Thyroid gland (tissue), 4 donors: ENCODE measurements around the gene FHIT.

Experiments
- POLR2A ChIP-seq, 2 donors: fragments of 450-650 bp; IDR thresholded peaks; one replicate each; pipeline ENCODE4 v1.6.1; 2017; ENCODE audit warnings: antibody characterized with exemption in 2 of 2, mild to moderate bottlenecking in 2 of 2, moderate library complexity in 1 of 2
- TF ChIP-seq, protein P1 (sequence below), 6 experiments: fragments of 200-600 bp in 3 of 6; fragments of 450-650 bp in 3 of 6; sonication (generic) in 3 of 6; IDR thresholded peaks; one replicate each; pipeline ENCODE4 v1.5.1; 2016 to 2019; ENCODE audit warnings: antibody characterized with exemption in 6 of 6, mild to moderate bottlenecking in 2 of 6, inconsistent platforms in 1 of 6, moderate library complexity in 1 of 6

DNA sequence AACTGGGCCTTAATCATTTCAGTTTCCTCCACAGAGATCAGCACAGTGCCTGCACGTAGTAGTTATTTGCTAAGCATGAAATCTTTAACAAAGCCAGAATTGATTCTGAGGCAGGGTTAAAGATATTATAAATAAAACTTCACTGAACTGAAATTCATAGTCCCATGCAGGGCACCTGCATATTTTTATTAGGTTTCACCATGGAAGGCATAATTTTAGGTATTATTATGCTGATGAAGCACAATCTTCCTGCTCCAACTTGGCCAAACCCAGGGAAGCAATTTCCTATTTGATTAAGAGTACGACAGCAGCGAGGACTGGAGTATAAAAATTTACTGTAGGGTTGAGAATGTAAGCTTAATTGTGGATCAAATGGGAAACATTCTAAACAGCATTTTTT, 1131.0 kb downstream of the FHIT start:
- TF ChIP-seq, protein P1, sequence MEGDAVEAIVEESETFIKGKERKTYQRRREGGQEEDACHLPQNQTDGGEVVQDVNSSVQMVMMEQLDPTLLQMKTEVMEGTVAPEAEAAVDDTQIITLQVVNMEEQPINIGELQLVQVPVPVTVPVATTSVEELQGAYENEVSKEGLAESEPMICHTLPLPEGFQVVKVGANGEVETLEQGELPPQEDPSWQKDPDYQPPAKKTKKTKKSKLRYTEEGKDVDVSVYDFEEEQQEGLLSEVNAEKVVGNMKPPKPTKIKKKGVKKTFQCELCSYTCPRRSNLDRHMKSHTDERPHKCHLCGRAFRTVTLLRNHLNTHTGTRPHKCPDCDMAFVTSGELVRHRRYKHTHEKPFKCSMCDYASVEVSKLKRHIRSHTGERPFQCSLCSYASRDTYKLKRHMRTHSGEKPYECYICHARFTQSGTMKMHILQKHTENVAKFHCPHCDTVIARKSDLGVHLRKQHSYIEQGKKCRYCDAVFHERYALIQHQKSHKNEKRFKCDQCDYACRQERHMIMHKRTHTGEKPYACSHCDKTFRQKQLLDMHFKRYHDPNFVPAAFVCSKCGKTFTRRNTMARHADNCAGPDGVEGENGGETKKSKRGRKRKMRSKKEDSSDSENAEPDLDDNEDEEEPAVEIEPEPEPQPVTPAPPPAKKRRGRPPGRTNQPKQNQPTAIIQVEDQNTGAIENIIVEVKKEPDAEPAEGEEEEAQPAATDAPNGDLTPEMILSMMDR (IDR thresholded peaks at IDR 0.05), result no peak
- no peak for TF ChIP-seq POLR2A (IDR thresholded peaks at IDR 0.05)
